ENCODE measurements around the gene FAAP100.
A peak's percentile ranks its signal among the peaks of the same experiment; 100 is the strongest.

Gene FAAP100

GRCh38 chr17:81524865-81525159 lies 27.3 kb downstream of the FAAP100 start:
- DNase-seq (ENCODE audit: low read depth, low spot score): no peak

DNA sequence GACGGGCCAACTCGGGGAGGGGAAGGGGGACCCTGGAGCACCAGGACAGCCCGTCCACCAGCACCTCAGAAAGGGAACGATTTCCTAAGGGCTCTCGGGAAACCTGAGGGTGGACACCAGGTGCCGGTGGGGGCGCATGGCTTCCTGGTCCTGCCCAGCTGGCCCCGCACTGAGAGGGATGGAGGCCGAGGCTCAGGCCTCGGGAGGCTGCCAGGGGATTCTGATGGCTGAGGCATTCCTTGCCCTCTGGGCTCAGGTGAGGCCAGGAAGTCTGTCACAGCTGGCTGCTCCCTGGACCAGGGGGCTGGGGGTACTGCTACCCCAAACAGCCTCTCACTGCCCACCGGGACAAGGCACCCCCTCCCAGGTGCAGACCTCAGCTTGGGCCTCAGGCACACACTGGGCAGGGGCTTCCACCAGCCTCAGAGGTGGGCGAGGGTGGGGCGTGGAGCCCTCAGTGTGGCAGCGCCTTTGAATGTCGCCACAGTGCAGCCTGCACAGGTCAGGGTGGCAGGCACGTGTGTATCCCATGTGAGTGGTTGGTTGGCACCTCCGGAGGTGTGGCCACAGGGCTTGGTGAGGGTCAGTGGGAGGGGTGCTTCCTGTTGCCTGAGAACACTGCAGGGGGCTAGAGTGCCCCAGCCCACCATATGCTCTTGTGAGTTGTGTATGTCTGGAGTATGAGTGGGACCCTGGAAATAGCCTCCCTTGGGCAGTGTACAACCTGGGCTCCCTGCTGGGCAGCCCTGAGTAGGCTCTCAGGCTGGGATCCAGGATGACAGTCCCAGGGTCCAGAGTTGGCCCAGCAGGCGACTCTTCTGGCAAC lies 27.9 kb downstream of the FAAP100 start:
- DNase-seq (ENCODE audit: low read depth, low spot score): no peak

GRCh38 chr17:81523402-81524038 lies 28.6 kb downstream of the FAAP100 start:
- no peak for DNase-seq (ENCODE audit: low read depth, low spot score)

DNA sequence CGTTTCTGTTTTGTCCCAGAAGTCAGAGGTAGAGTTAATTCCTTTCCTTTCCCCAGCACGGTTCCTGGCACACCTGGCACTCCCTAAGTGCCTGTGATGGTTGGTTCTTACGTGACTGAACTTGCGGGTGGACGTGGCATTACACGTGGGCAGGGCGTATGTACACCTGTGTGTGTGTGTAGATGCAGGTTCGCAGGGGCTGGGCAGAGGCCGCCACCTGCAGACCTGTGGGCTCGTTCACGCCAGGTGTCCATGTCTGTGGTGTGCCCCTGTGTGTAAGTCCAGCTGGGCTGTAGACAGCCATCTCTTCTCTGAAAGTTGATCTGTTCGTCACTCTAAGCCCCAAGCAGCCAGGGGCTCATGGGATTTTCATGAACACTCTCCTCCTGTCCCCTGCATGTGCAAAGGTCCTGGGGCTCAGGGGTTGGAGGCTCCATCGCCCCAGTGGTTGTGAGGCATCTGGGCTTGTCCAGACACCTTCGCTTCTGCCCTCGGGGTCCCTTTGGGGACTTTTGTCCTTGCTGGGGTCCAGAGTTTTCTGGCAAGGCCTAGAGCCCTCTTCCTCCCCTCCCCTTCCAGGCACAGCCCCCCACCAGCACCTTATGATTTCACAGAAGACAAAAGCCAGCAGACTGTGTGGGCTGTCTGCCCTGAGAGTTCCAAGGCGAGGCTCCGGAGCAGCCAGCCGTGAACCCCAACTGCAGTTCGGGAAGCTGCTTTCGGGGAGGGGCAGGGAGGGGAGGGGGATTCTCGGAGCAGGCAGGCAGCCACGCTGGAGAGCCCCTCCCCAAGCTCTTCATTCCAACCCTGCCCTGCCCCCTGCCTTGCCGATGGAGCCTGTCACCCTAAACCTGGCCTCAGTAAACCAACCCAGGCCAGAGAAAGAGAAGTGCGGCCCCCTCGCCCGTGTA lies 29.4 kb downstream of the FAAP100 start:
- no peak for DNase-seq (ENCODE audit: low read depth, low spot score)

- no peak for DNase-seq (ENCODE audit: low read depth, low spot score)
Observed at GRCh38 chr17:81520021-81520901, 31.9 kb downstream of the FAAP100 start.

DNA sequence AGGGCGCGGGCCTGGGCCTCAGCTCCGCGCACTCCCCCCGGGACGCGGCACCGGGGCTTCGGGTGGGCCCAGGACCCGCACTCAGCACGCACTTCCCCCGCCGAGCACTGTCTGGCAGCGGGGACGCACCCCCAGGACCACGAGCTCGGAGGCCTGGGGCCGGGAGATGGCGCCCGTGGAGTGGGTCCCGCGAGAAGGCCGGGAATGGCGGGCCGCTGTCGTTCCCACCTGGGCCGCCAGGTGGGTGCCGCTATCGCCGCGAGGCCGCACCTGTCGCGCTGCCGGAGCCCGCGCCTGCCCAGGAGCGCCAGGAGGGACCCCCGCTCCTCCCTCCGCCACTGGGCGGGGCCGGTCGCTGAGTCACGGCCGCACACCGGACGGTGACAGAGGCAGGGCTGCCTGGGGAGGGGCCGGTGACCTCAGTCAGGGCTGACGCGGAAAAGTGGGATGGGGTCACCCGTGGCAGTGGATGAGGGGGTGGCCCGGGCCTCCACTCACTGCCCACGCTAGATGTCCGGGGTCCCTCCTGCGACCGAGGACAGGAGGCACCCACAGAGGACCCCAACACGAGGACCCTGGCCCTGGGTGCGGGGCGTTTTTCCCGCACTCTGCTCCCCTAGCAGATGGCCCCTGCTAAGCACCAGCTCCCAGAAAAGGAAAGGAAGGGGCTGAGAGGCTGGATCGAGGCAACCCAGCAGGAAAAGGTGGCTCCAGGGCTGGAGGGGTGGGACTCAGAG lies 32.7 kb downstream of the FAAP100 start:
- no peak for DNase-seq (ENCODE audit: low read depth, low spot score)

DNA sequence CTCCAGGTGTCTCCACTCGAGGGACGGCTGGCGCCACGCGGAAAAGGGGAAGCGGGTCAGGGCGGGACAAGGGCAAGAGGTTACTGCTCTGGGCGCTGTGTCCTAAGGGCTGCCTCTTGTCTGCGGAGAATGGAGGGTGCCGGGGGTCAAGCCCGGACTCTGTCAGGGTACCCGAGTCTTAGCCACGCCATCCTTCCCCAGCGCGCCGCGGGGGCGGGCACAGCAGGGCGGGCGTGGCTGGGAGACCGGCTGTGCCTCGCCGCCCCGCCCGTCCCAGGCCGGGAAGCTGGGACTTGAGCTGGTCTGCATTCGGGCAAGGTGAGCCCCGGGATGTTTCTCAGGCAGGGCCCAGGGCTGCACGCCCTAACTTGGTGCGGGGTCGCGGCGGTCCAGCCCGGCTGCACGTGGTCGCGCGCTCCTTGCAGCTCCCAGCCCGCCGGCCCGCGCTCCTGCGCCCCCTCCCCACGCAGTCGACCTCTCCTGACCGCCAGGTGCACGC lies 33.3 kb downstream of the FAAP100 start:
- no peak for DNase-seq (ENCODE audit: low read depth, low spot score)

DNA sequence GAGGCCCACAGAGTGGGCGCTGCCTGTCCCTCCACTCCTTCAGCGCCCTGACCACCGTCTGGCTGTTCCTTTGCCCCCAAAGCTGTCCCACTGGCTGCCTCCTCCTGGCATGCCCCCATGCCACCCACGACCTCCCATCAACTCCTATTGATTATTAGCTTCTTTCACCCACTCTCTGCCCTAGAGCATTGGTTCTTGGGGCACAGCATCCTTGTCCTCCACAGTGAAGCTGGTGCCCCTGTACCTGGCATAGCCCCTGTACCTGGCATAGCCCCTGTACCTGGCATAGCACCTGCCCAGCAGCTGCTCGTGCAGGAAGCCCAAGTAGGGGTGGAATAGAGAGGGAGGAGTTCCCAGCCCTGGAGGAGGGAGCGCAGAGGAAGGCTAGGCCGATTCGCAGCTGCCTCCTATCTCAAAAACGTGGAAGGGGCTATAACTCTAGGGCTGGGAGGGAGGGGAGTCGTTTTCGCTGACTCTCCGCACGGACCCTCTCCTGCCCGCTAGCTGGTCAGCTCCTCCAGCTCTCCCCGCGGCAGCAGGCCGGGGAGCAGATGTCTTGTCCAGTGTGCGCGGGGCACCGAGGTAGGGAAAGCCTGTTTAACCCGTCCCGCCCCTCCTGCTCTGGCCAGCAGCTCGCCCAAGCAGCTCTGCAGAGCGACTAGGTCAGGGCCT lies 33.9 kb downstream of the FAAP100 start:
- no peak for DNase-seq (ENCODE audit: low read depth, low spot score)

DNA sequence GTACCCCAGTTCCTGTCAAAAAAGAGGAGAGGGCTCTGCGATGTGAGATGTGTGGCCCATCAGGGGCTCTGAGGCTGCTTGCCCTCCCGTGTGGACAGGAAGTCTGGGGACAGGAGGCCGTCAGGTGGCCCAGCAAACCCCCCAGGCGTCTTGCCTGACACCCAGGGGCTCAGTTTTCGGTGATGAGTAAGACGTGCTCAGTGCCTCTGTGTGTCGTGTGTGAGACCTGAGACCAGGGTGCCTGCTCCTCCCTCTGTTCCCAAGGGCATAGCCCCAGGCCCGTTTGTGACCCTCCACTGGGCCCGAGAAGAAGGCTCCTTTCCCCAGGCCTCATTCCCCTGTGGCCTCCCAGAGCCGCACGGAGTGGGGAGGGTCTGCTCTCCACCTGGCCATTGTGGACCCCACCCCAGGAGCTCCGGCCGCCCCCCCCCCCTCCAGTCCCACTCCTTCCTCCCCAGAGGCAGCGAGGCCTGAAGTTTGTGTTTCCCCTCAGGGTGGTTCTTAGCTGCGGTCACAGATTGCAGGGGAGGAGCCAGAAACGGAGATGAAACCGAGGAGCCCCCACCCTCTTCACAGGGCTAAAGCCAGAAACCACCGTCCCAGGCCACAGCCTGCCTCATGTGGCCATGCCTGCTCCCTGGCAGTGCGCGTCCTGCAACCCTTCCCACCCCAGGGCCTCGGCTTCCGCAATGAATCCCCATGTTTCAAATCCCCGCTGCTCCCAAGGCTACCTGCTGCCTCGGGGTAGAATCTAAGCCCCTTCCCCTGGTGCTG lies 34.6 kb downstream of the FAAP100 start:
- DNase-seq (ENCODE audit: low read depth, low spot score): no peak

DNA sequence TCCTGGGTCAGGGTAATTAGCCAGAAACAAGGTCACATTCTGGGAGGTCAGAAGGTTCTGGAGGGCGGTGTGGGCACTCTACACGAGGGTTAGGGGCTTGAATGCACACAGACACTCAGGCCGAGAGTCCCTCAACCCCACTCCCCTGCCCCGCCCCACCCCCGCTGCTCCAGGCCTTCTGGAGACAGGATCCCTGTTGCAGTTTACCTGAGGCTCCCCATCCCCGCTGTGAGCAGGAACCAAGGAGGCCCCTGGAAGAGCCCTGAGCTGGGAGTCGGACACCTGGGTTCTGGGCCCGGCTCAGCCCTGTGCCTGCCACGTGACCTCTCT lies 35.2 kb downstream of the FAAP100 start:
- DNase-seq (ENCODE audit: low read depth, low spot score): no peak

DNA sequence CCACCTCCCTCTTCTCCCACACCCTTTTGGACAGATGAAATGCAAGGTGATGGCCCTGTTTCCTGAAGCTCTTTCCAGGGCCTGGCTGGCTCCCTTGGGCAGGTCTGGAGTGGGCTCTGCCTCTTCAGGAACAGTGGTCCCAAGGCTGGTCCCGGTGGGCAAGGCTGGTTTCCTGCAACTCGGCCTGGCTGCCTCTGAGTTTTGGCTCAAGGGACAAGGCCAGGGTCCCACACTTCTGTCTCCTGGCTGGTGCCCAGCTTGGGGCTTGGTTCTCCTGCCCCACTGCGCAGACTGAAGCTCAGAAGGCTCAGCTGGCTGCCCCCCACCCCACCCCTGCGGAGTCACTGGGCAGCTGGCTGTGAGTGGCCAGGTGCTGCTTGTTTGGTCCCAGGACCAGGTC lies 35.7 kb downstream of the FAAP100 start:
- no peak for DNase-seq (ENCODE audit: low read depth, low spot score)

DNA sequence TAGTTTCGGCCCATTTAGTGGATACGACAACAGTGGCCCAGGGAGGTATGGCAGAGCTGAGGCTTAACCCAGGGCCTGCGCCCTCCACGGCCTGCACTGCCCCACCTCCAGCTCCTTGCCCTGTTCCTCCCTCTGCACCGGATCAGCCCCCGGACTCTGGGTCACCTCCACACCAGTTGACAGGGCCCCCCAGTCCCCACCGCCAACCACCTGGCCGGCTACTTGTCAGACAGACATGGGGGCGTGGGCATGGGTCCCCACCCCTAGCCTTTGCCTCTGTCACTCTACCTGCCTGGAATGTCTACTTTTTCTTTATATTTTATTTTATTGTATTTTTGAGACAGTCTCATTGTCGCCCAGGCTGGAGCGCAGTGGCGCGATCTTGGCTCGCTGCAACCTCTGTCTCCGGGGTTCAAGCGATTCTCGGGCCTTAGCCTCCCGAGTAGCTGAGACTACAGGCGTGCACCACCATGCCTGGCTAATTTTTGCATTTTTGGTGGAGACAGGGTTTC lies 36.6 kb downstream of the FAAP100 start:
- no peak for DNase-seq (ENCODE audit: low read depth, low spot score)

GRCh38 chr17:81514739-81515529 lies 37.2 kb downstream of the FAAP100 start:
- no peak for DNase-seq (ENCODE audit: low read depth, low spot score)

GRCh38 chr17:81514489-81514738 lies 37.7 kb downstream of the FAAP100 start:
- DNase-seq (ENCODE audit: low read depth, low spot score): no peak

- no peak for DNase-seq (ENCODE audit: low read depth, low spot score)
Observed at GRCh38 chr17:81513753-81514488, 38.2 kb downstream of the FAAP100 start.

DNA sequence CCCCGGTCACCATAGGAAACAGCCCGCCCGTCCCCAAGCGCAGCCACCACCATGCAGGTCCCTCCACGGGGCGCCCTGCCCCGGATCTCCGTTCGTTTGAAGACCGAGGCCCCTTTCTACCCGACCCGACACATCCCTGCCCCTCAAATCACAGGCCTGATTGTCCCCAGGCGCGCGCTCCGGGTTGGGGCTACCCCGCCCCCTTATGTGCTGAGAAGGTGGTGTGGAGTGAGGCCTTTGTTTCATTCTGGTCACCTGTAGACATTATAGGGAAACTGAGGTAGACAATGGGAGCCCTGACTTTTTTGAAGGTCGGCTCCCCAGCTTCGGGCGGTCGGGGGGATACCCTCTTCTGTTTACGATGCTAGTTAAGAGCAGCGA lies 38.8 kb downstream of the FAAP100 start:
- DNase-seq (ENCODE audit: low read depth, low spot score): no peak

GRCh38 chr17:81512562-81513371 lies 39.4 kb downstream of the FAAP100 start, which contains the start of gene ACTG1:
TSS of gene ACTG1 (minus strand) at chr17:81512799. CDS start at chr17:81512354, 445 bp downstream.
- peak; percentile 85 for DNase-seq (ENCODE audit: low read depth, low spot score)

Measured in activated CD4-positive, CD25-positive, alpha-beta regulatory T cell treated with anti-CD3 and anti-CD28 coated beads, Interleukin-2, amount 50 U/mL, for 16 hours (primary cell).